Ishikawa (cell line): ENCODE measurements around the gene CELSR1.

ENCODE experiments used
- CREB1 ChIP-seq: IDR thresholded peaks from 2 replicates; pipeline ENCODE4 v1.6.1; 2012; ENCODE audit warnings: low read depth
- EP300 ChIP-seq: IDR thresholded peaks from 2 replicates; pipeline ENCODE4 v1.6.1; 2012; ENCODE audit warnings: borderline replicate concordance
- NFIC ChIP-seq: IDR thresholded peaks from 2 replicates; pipeline ENCODE4 v1.6.1; 2012
- TF ChIP-seq, protein P1 (sequence below): IDR thresholded peaks from 2 replicates; pipeline ENCODE4 v1.6.1; 2012

DNA sequence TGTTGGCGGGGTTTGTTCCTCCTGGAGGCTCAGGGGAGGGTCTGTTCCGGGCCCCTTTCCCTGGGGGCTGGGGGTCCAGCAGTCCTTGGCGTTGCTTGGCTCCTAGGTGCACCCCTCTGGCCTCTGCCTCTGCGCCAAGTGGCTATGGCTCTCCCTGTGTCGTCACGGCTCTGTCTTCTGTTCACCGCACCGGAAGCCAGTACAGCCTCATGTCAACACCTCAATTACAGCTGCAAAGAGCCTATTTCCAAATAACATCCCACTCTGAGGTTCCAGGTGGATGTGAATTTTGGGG lies 64.8 kb downstream of the CELSR1 start:
- TF ChIP-seq NFIC (no peak), EP300 (no peak), CREB1 (no peak)
- TF ChIP-seq, protein P1, sequence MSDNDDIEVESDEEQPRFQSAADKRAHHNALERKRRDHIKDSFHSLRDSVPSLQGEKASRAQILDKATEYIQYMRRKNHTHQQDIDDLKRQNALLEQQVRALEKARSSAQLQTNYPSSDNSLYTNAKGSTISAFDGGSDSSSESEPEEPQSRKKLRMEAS: no peak
